Testis (tissue), 3 donors: ENCODE data around the gene ZSCAN22. TPM values are rescaled to one million over a fixed set of nuclear protein-coding genes. Genes with fewer than 3 reads are reported as not detected.

Experiments
- DNase-seq: peaks from one replicate; pipeline ENCODE4 v3.0.0-alpha.2; 2019
- H3K27ac ChIP-seq, 2 donors: fragments of 200-600 bp; sonication (generic); one replicate each; pipeline ENCODE4 v1.5.1; 2019
- H3K27me3 ChIP-seq: fragments of 200-600 bp; sonication (generic); one replicate; pipeline ENCODE4 v1.5.1; 2019
- H3K36me3 ChIP-seq: fragments of 200-600 bp; sonication (generic); one replicate; pipeline ENCODE4 v1.5.1; 2017; ENCODE audit warnings: low read depth; ENCODE audit errors: missing control alignments
- H3K4me1 ChIP-seq: fragments of 200-600 bp; sonication (generic); one replicate; pipeline ENCODE4 v1.5.1; 2019
- H3K4me3 ChIP-seq, 2 donors: fragments of 200-600 bp; sonication (generic); one replicate each; pipeline ENCODE4 v1.5.1; 2017 to 2019
- H3K9me3 ChIP-seq: fragments of 200-600 bp; sonication (generic); one replicate; pipeline ENCODE4 v1.5.1; 2017
- CTCF ChIP-seq, 3 experiments: fragments of 450-650 bp in 2 of 3; fragments of 200-600 bp in 1 of 3; sonication (generic) in 1 of 3; IDR thresholded peaks; one replicate each; pipeline ENCODE4 v1.5.1; 2016 to 2019; ENCODE audit warnings: antibody characterized with exemption in 3 of 3, mild to moderate bottlenecking in 2 of 3, moderate library complexity in 1 of 3
- POLR2A ChIP-seq: fragments of 450-650 bp; IDR thresholded peaks from one replicate; pipeline ENCODE4 v1.6.1; 2017; ENCODE audit warnings: antibody characterized with exemption, mild to moderate bottlenecking, moderate library complexity
- WGBS, 2 donors: methylation state at CpG; one replicate each; pipeline ENCODE4 v1.1.5; 2018; 5-methylcytosine and 5-hydroxymethylcytosine counted together
- intact Hi-C: fragments of 100-400 bp; cut with DNase I; formaldehyde crosslinking; loops from one replicate; pipeline ENCODE4 v1.15.1; 2023; ENCODE audit warnings: low total_unique reads
- polyA plus RNA-seq: library from polyadenylated mRNA; stranded (reverse); fragments of 350-450 nt; fragmentation: Illumina TruSeq; extraction: RNeasy Lipid Tissue Mini Kit (QIAGEN cat#74804); gene quantifications from one replicate; pipeline ENCODE4 v1.2.3, GENCODE V29; 2014; ENCODE audit warnings: low read depth, low replicate concordance; ENCODE audit not compliant: insufficient read depth
- total RNA-seq, 2 donors: library from RNA; depleted of rRNA; stranded (reverse); fragments of >200 nt; gene quantifications; one replicate each; pipeline ENCODE4 v1.2.3, GENCODE V29; 2016

The ZSCAN22 gene
- total and polyA plus RNA-seq, 3 donors from 2014 or later, result 2.4 to 4.9 (median 3.5) TPM

- TF ChIP-seq POLR2A, result no peak
- TF ChIP-seq CTCF (IDR thresholded peaks at IDR 0.05), result no peak
- 17 to 39% methylated on average over 22 to 47 of the region's 94 CpGs for WGBS, 2 donors
- no peaks in the 10 kb centered on the region for H3K27me3 ChIP-seq
- H3K36me3 ChIP-seq, result no peaks in the 10 kb centered on the region
- DNase-seq, result no peak
- H3K4me1 ChIP-seq, result no peaks in the 10 kb centered on the region
- no peaks in the 10 kb centered on the region for H3K9me3 ChIP-seq
- peak overlapping the region; percentile 26 to 49 for H3K4me3 ChIP-seq
- intact Hi-C loops, result no loop called here
- no peak overlapping the region for H3K27ac ChIP-seq
Observed at GRCh38 chr19:58355908-58356765, 29.3 kb downstream of the ZSCAN22 start.

- no peaks in the 10 kb centered on the region for H3K36me3 ChIP-seq
- H3K27ac ChIP-seq, result no peak overlapping the region
- peak overlapping the region; percentile 26 to 49 for H3K4me3 ChIP-seq
Observed at GRCh38 chr19:58356766-58357480, 30.1 kb downstream of the ZSCAN22 start.

DNA sequence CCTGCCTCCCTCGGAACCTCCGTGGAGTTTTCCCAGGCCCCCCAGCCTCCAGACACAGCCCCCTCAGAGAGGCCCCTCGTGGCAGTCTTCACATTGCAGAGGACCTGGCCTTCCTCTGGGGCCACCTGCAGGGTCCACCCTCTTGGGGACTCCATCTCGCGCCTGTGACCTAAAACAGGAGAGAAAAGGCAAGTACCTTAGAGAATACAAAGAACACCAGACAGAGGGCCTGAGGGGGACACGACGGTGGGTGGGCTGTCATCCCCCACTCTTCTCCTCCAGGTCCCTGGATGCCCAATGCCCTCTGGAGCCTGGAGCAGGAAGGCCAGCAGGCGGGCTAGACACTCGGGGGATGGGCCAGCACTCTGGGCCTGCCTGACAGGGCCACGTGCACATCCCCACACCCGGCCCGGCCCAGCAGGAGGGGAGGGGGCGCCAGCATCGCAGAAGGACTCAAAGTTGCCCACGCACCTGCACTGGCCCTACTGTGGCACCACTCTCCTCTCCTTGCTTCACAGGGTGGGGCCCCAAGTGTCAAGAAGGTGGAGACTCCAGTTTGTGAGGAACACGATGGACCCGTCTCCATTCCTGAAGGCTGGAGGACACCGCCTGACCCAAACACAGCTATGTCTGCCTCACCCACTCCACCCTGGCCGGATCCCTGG is 30.8 kb downstream of the ZSCAN22 start:
- no peaks in the 10 kb centered on the region for H3K4me1 ChIP-seq
- peak overlapping the region; percentile 26 to 49 for H3K4me3 ChIP-seq
- no peaks in the 10 kb centered on the region for H3K36me3 ChIP-seq
- no peaks in the 10 kb centered on the region for H3K27me3 ChIP-seq
- intact Hi-C loops, result no loop called here
- TF ChIP-seq CTCF (IDR thresholded peaks at IDR 0.05) (no peak), POLR2A (no peak)
- no peak overlapping the region for H3K27ac ChIP-seq
- H3K9me3 ChIP-seq, result no peaks in the 10 kb centered on the region
- WGBS, 2 donors, result 56 to 58% methylated on average over 13 to 18 of the region's 19 CpGs
- DNase-seq, result no peak

More at GRCh38 chr19:58356766-58357480, 30.1 kb downstream of the ZSCAN22 start:
- Histone ChIP-seq H3K9me3 (no peaks in the 10 kb centered on the region), H3K27me3 (no peaks in the 10 kb centered on the region), H3K4me1 (no peaks in the 10 kb centered on the region)
- DNase-seq, result no peak
- intact Hi-C loops, result no loop called here
- TF ChIP-seq POLR2A (no peak), CTCF (IDR thresholded peaks at IDR 0.05) (no peak)
- 7 to 30% methylated on average over 3 to 16 of the region's 75 CpGs for WGBS, 2 donors

DNA sequence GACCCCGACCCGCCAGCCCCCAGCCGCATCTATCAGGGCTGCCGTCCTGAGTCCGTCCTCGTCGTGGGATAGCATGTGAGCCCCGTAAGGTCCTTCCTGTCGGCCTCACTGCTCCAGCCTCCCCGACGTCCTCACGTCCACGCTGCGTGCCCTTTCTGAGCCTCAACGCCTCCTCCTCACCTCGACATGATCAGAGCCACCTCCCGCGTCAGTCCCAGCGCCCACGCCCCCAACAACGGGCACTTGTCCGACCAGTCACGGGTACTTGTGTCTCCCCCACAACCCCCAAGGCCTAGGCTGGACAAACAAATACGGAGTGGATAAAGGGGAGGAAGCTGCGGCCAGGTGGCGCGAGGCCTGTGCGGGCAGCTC is 35.1 kb downstream of the ZSCAN22 start:
- Histone ChIP-seq H3K9me3 (no peaks in the 10 kb centered on the region), H3K27ac (peak overlapping the region; percentile 87 to 88), H3K4me1 (no peaks in the 10 kb centered on the region), H3K36me3 (no peaks in the 10 kb centered on the region), H3K27me3 (no peaks in the 10 kb centered on the region), H3K4me3 (peak overlapping the region; percentile 75 to 89)
- TF ChIP-seq POLR2A, result no peak
- intact Hi-C loops, result no loop called here
- WGBS, 2 donors, result 2 to 5% methylated on average over 20 to 28 of the region's 28 CpGs
- peak; percentile 63 for DNase-seq
